ENCODE measurements around the gene RBSN.

DNA sequence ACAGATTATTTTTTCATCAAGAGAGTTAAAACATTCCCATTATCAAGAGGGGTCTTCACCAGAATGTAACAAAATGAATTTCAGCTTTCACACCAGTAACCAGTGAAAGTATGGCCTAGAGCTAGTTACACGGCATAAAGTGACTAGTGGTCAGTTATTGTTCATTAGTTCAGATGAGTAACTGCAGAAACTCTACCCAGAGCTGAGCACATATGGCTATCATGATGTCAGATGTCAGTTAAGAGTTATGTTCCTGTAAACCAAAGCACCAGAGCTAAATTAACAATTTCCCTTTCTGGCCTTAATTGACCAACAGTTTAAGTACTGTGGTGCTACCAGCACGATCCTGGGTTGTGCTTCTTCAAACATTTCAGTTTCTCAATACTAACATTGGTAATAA, 27.2 kb downstream of the RBSN start:
- TF ChIP-seq ZNF274 (IDR thresholded peaks at IDR 0.05; ENCODE audit: low read depth, low read length) (no peak), JUND (IDR thresholded peaks at IDR 0.05) (no peak), EZH2 (IDR thresholded peaks at IDR 0.05) (no peak), ATF3 (IDR thresholded peaks at IDR 0.05) (no peak), CEBPB (IDR thresholded peaks at IDR 0.05; ENCODE audit: low read depth) (no peak), POLR2A (IDR thresholded peaks at IDR 0.05; ENCODE audit: borderline replicate concordance, extremely low read depth, insufficient read depth, insufficient read length) (no peak), ZBTB33 (IDR thresholded peaks at IDR 0.05; ENCODE audit: extremely low read depth, insufficient replicate concordance, low read length) (no peak), POLR2AphosphoS5 (IDR thresholded peaks at IDR 0.05; ENCODE audit: low read depth, low read length) (no peak), TCF7L2 (IDR thresholded peaks at IDR 0.05; ENCODE audit: borderline replicate concordance, extremely low read depth, insufficient read depth, insufficient read length) (no peak), SP1 (IDR thresholded peaks at IDR 0.05; ENCODE audit: low read depth) (no peak)
- TF ChIP-seq, protein P1, sequence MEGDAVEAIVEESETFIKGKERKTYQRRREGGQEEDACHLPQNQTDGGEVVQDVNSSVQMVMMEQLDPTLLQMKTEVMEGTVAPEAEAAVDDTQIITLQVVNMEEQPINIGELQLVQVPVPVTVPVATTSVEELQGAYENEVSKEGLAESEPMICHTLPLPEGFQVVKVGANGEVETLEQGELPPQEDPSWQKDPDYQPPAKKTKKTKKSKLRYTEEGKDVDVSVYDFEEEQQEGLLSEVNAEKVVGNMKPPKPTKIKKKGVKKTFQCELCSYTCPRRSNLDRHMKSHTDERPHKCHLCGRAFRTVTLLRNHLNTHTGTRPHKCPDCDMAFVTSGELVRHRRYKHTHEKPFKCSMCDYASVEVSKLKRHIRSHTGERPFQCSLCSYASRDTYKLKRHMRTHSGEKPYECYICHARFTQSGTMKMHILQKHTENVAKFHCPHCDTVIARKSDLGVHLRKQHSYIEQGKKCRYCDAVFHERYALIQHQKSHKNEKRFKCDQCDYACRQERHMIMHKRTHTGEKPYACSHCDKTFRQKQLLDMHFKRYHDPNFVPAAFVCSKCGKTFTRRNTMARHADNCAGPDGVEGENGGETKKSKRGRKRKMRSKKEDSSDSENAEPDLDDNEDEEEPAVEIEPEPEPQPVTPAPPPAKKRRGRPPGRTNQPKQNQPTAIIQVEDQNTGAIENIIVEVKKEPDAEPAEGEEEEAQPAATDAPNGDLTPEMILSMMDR (IDR thresholded peaks at IDR 0.05 in 2 of 3, conservative IDR thresholded peaks at IDR 0.05 in 1 of 3; ENCODE audit: borderline replicate concordance in 1 of 3, insufficient read depth in 1 of 3, low read depth in 2 of 3, low read length in 2 of 3), result no peak
- TF ChIP-seq, protein P2, sequence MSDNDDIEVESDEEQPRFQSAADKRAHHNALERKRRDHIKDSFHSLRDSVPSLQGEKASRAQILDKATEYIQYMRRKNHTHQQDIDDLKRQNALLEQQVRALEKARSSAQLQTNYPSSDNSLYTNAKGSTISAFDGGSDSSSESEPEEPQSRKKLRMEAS (IDR thresholded peaks at IDR 0.05), result no peak

All from HCT116 (cell line).